ENCODE measurements around the gene ITGAE.

The ITGAE gene

DNA sequence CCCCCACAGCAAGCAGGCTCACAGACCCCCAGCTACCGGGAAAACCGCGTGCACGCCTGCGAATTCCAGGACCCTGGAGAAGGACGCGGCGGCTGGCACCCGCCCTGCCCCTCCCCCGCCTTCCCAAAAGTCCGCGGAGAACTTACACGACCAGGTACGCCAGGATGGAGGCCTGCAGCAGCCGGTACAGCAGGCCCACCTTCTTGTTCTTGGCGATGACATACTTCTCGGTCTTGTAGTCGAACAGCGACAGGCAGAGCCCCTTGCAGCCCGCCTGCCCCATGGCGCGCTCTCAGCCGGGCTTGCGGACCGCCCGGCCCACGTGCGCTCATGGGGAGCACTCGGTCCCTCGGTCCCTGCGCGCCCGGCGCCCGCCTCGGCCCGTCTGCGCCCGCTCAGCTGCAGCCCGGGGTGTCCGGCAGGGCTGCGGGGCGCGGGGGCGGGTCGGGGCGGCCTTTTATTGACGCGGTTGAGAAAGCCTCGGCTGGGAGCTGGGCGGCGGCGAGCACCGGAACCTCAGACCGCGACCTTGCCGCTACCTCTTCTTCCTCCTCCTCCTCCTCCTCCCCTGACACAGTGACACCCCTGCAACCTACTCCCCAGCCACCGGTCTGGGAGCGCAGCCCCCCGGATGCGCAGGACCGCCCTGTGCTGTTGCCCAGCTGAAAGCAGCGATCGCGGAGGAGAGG, 105.1 kb downstream of the ITGAE start, which contains the start of gene P2RX5:
TSS of gene P2RX5 (minus strand) at position 433 of the 689 bp plus-strand sequence. CDS start at position 283, 150 bp downstream.
- Histone ChIP-seq H2BK120ac (ENCODE audit: low read depth, low read length) (no peak within 1 kb of the TSS), H3K23ac (ENCODE audit: low read length) (no peak within 1 kb of the TSS), H3K36me3 (ENCODE audit: control insufficient read depth, insufficient read depth, low read length) (no peaks in the 10 kb centered on the region), H2BK5ac (ENCODE audit: low read length) (no peak within 1 kb of the TSS), H3K18ac (ENCODE audit: low read length) (no peak within 1 kb of the TSS), H3K27ac (ENCODE audit: low read depth, low read length) (no peak within 1 kb of the TSS), H3K56ac (ENCODE audit: low read length) (peak within 1 kb of the TSS; percentile 42), H3K79me2 (ENCODE audit: control insufficient read depth, insufficient read depth, low read length) (no peaks in the 10 kb centered on the region), H3K4ac (ENCODE audit: low read depth, low read length) (no peak within 1 kb of the TSS), H2BK15ac (replicated peaks; ENCODE audit: low read depth) (no peak within 1 kb of the TSS), H3K4me1 (ENCODE audit: control insufficient read depth, low read depth, low read length) (no peaks in the 10 kb centered on the region), H4K8ac (ENCODE audit: low read depth, low read length) (no peak within 1 kb of the TSS), H3K79me1 (ENCODE audit: low read length) (no peaks in the 10 kb centered on the region), H2AK5ac (ENCODE audit: low read length) (no peak within 1 kb of the TSS), H3K4me3 (ENCODE audit: low read length) (no peak within 1 kb of the TSS), H3K9ac (ENCODE audit: low read length) (peak within 1 kb of the TSS; percentile 17), H4K5ac (ENCODE audit: low read length) (no peak within 1 kb of the TSS), H3K4me2 (ENCODE audit: low read length) (peak within 1 kb of the TSS; percentile 70), H3K27me3 (ENCODE audit: insufficient read depth, low read length, poor library complexity) (peaks cover 29% of the 10 kb centered on the region)
- DNase-seq: peak; percentile 72
- no CpG with 5 or more reads among the region's 65 CpGs for WGBS (ENCODE audit: extremely low coverage, insufficient coverage, low lambda C conversion rate)

DNA sequence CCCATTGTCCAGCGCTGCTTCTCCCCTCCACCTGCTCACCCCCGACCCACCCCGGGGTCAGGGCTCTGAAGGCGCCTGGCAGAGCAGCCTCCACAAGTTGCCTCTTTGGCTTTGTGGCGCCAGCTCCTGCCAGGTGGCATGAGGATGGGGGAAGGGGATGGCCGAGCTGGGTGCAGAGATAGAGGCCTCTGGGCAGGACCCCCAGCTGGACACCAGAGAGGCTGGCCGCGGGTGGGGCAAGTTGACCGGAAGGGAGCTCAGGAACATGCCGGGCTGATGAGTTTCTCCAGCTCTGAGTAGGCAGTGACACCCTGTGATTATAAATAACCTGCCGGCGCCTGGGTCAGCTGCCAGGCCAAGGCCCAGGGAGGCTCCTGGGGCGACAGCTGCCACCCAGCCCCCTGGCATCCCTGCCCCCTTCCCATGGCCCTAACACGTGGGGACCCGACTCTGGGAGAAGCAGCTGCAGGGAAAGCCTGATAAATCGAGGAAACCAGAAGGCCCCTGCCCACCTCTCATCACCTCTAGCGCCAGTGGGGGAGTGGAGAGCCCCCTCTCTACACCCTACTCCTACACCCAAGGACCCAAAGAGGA, 105.8 kb downstream of the ITGAE start:
- H3K4me1 ChIP-seq (ENCODE audit: control insufficient read depth, low read depth, low read length): no peaks in the 10 kb centered on the region
- H3K27me3 ChIP-seq (ENCODE audit: insufficient read depth, low read length, poor library complexity): peaks cover 29% of the 10 kb centered on the region
- no peak overlapping the region for H2BK5ac ChIP-seq (ENCODE audit: low read length)
- H3K79me1 ChIP-seq (ENCODE audit: low read length): no peaks in the 10 kb centered on the region
- peak overlapping the region; percentile 70 for H3K4me2 ChIP-seq (ENCODE audit: low read length)
- H2AK5ac ChIP-seq (ENCODE audit: low read length): no peak overlapping the region
- no peak overlapping the region for H2BK15ac ChIP-seq (replicated peaks; ENCODE audit: low read depth)
- no peak overlapping the region for H3K4ac ChIP-seq (ENCODE audit: low read depth, low read length)
- H3K23ac ChIP-seq (ENCODE audit: low read length): no peak overlapping the region
- no peak overlapping the region for H3K4me3 ChIP-seq (ENCODE audit: low read length)
- no peak overlapping the region for H4K5ac ChIP-seq (ENCODE audit: low read length)
- no peak overlapping the region for H3K27ac ChIP-seq (ENCODE audit: low read depth, low read length)
- no peaks in the 10 kb centered on the region for H3K79me2 ChIP-seq (ENCODE audit: control insufficient read depth, insufficient read depth, low read length)
- H3K9ac ChIP-seq (ENCODE audit: low read length): no peak overlapping the region
- no peak for DNase-seq
- no peak overlapping the region for H2BK120ac ChIP-seq (ENCODE audit: low read depth, low read length)
- H4K8ac ChIP-seq (ENCODE audit: low read depth, low read length): no peak overlapping the region
- no peak overlapping the region for H3K18ac ChIP-seq (ENCODE audit: low read length)
- H3K56ac ChIP-seq (ENCODE audit: low read length): peak overlapping the region; percentile 2
- H3K36me3 ChIP-seq (ENCODE audit: control insufficient read depth, insufficient read depth, low read length): no peaks in the 10 kb centered on the region
- WGBS (ENCODE audit: extremely low coverage, insufficient coverage, low lambda C conversion rate): no CpG with 5 or more reads among the region's 17 CpGs

DNA sequence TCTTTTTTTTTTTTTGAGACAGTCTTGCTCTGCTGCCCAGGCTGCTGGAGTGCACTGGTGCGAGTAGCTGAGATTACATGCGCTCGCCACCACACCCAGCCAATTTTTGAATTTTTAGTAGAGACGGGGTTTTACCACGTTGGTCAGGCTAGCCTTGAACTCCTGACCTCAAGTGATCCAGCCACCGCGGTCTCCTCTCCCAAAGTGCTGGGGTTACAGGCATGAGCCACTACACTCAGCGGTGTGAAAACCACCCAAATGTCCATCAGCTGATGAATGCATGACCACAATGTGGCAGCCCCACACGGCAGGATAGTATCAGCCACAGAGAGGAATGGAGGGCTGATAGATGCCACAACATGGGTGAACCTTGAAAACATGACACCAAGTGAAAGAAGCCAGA, 107.2 kb downstream of the ITGAE start:
- Histone ChIP-seq H3K56ac (ENCODE audit: low read length) (no peak overlapping the region), H3K9ac (ENCODE audit: low read length) (no peak overlapping the region), H2BK5ac (ENCODE audit: low read length) (no peak overlapping the region), H3K36me3 (ENCODE audit: control insufficient read depth, insufficient read depth, low read length) (no peaks in the 10 kb centered on the region), H3K27me3 (ENCODE audit: insufficient read depth, low read length, poor library complexity) (peaks cover 29% of the 10 kb centered on the region), H3K18ac (ENCODE audit: low read length) (no peak overlapping the region), H3K4ac (ENCODE audit: low read depth, low read length) (no peak overlapping the region), H4K8ac (ENCODE audit: low read depth, low read length) (no peak overlapping the region), H2AK5ac (ENCODE audit: low read length) (no peak overlapping the region), H3K4me2 (ENCODE audit: low read length) (no peak overlapping the region), H4K5ac (ENCODE audit: low read length) (no peak overlapping the region), H3K23ac (ENCODE audit: low read length) (no peak overlapping the region), H2BK15ac (replicated peaks; ENCODE audit: low read depth) (no peak overlapping the region), H3K4me3 (ENCODE audit: low read length) (no peak overlapping the region), H3K4me1 (ENCODE audit: control insufficient read depth, low read depth, low read length) (no peaks in the 10 kb centered on the region), H3K79me2 (ENCODE audit: control insufficient read depth, insufficient read depth, low read length) (no peaks in the 10 kb centered on the region), H2BK120ac (ENCODE audit: low read depth, low read length) (no peak overlapping the region), H3K27ac (ENCODE audit: low read depth, low read length) (no peak overlapping the region), H3K79me1 (ENCODE audit: low read length) (no peaks in the 10 kb centered on the region)
- WGBS (ENCODE audit: extremely low coverage, insufficient coverage, low lambda C conversion rate): no CpG with 5 or more reads among the region's 9 CpGs
- no peak for DNase-seq

DNA sequence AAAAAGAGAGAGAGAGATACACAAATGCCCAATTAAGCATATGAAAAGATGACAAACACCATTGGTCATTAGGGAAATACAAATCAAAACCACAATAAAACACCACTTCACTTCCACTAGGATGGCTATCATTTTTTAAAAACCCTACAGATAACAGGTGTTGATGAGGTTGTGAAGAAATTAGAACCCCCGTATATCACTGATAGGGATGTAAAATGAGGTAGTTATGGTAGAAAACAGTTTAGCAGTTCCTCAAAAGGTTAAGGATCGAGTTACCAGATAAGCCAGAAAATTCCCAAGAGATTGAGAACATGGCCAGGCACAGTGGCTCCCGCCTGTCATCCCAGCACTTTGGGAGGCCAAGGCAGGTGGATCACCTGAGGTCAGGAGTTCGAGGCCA, 107.8 kb downstream of the ITGAE start:
- no peak overlapping the region for H3K4me3 ChIP-seq (ENCODE audit: low read length)
- no peak overlapping the region for H3K23ac ChIP-seq (ENCODE audit: low read length)
- H3K56ac ChIP-seq (ENCODE audit: low read length): no peak overlapping the region
- H3K4ac ChIP-seq (ENCODE audit: low read depth, low read length): no peak overlapping the region
- H4K8ac ChIP-seq (ENCODE audit: low read depth, low read length): no peak overlapping the region
- WGBS (ENCODE audit: extremely low coverage, insufficient coverage, low lambda C conversion rate): no CpG with 5 or more reads among the region's 4 CpGs
- H3K79me1 ChIP-seq (ENCODE audit: low read length): no peaks in the 10 kb centered on the region
- DNase-seq: no peak
- no peak overlapping the region for H4K5ac ChIP-seq (ENCODE audit: low read length)
- no peaks in the 10 kb centered on the region for H3K4me1 ChIP-seq (ENCODE audit: control insufficient read depth, low read depth, low read length)
- no peak overlapping the region for H3K27ac ChIP-seq (ENCODE audit: low read depth, low read length)
- no peaks in the 10 kb centered on the region for H3K79me2 ChIP-seq (ENCODE audit: control insufficient read depth, insufficient read depth, low read length)
- no peak overlapping the region for H2BK5ac ChIP-seq (ENCODE audit: low read length)
- H3K9ac ChIP-seq (ENCODE audit: low read length): no peak overlapping the region
- H3K27me3 ChIP-seq (ENCODE audit: insufficient read depth, low read length, poor library complexity): peaks cover 27% of the 10 kb centered on the region
- no peak overlapping the region for H3K18ac ChIP-seq (ENCODE audit: low read length)
- no peak overlapping the region for H3K4me2 ChIP-seq (ENCODE audit: low read length)
- H3K36me3 ChIP-seq (ENCODE audit: control insufficient read depth, insufficient read depth, low read length): no peaks in the 10 kb centered on the region
- no peak overlapping the region for H2AK5ac ChIP-seq (ENCODE audit: low read length)
- H2BK120ac ChIP-seq (ENCODE audit: low read depth, low read length): no peak overlapping the region
- no peak overlapping the region for H2BK15ac ChIP-seq (replicated peaks; ENCODE audit: low read depth)

DNA sequence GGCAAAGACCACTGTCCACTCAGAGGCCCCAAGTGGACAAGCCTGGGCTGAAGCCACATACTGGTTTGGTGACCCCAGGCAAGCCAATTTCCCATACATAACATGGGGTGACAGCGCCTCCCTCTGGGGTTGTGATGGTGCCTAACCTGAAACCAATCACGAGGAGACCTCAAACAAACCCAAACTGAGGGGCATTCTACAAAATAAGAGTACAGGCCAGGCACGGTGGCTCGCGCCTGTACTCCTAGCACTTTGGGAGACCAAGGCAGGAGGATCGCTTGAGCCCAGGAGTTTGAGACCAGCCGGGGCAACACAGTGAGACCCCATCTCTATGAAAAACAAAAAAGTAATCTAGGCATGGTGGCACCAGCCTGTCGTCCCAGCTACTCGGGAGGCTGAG, 108.6 kb downstream of the ITGAE start:
- Histone ChIP-seq H3K9ac (ENCODE audit: low read length) (no peak overlapping the region), H3K27ac (ENCODE audit: low read depth, low read length) (no peak overlapping the region), H3K36me3 (ENCODE audit: control insufficient read depth, insufficient read depth, low read length) (no peaks in the 10 kb centered on the region), H2BK5ac (ENCODE audit: low read length) (no peak overlapping the region), H3K18ac (ENCODE audit: low read length) (no peak overlapping the region), H2AK5ac (ENCODE audit: low read length) (no peak overlapping the region), H3K4ac (ENCODE audit: low read depth, low read length) (no peak overlapping the region), H4K5ac (ENCODE audit: low read length) (no peak overlapping the region), H2BK120ac (ENCODE audit: low read depth, low read length) (no peak overlapping the region), H3K23ac (ENCODE audit: low read length) (no peak overlapping the region), H3K4me3 (ENCODE audit: low read length) (no peak overlapping the region), H3K56ac (ENCODE audit: low read length) (no peak overlapping the region), H3K4me1 (ENCODE audit: control insufficient read depth, low read depth, low read length) (no peaks in the 10 kb centered on the region), H3K79me2 (ENCODE audit: control insufficient read depth, insufficient read depth, low read length) (no peaks in the 10 kb centered on the region), H4K8ac (ENCODE audit: low read depth, low read length) (no peak overlapping the region), H2BK15ac (replicated peaks; ENCODE audit: low read depth) (no peak overlapping the region), H3K4me2 (ENCODE audit: low read length) (no peak overlapping the region), H3K27me3 (ENCODE audit: insufficient read depth, low read length, poor library complexity) (peaks cover 20% of the 10 kb centered on the region), H3K79me1 (ENCODE audit: low read length) (no peaks in the 10 kb centered on the region)
- no CpG with 5 or more reads among the region's 9 CpGs for WGBS (ENCODE audit: extremely low coverage, insufficient coverage, low lambda C conversion rate)
- DNase-seq: peak; percentile 41
